GM19240 (cell line): ENCODE data around the gene CCDC97.
"Not testable (repeated sequence)": the region's sequence is repeated elsewhere in the genome, so short reads cannot be mapped to it uniquely, and the experiment has no call there.

Experiments used
- DNase-seq: peaks from one replicate; pipeline ENCODE4 v3.0.0; 2011; ENCODE audit warnings: low spot score; ENCODE audit not compliant: insufficient read length

CCDC97 gene

DNA sequence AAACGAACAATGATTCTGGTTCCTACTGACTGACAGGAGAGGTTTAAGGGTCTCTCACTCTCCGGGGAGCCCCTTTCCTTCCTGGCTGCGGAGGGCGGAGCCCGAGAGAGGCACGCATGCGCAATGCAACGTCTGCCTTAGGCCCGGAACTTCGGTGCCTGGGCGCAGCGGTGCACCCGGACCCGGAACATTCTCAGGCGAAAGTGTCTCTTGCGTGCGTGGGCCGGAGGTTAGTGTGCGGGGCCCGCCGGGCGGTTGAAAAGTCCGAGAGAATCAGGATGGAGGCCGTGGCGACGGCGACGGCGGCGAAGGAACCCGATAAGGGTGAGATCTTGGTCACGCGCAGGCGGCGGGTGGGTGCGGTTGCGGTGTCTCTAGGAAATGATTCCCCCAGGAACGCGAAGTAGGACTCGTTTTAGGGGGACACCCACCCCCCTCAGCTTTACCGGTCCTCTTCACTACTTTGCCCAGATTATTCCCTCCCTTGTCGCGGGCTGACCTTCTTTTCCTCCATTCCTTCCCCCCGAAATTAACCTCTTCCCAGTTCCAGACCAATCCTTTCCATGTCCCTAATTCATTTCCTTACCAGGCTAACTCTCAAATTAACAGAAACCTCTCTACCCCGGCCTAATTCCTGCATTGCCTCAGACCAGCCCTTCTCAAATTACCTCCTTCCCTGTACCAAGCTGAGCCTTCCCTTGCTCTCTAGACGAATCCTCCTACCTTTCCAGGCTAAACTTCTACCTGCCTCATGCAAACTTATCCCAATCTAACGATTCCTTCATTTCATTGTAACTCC is at the start of gene CCDC97:
Gene CCDC97, plus strand, starts transcription at position 140 of the 799 bp plus-strand sequence. Its CDS starts 139 bp downstream, at position 279.
- peak; percentile 90 for DNase-seq

DNA sequence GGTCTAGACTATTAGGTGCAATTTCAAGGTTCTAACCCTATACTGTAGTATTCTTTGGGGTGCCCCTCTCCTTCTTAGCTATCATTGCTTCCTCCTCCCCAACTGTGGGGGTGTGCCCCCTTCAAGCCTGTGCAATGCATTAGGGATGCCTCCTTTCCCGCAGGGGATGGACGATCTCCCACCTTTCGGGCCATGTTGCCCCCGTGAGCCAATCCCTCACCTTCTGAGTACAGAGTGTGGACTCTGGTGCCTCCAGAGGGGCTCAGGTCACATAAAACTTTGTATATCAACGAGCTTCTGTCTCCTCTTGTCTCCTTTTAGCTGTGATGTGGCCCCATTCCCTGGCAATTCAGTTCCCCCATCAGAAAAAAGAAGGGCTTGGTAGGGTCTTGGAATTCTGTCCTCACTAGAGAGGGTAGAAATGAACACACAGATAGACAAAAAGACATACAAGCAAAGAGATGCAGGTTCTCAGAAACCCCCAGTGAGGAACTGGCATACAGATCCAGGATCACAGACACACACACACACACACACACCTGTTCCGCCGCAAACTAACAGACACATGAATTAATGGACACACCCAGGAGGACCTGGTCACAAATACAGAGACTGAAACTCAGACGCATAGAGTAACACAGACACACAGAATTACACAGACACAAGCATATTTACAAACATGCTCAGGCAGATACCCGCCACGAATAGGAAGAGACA is 48.3 kb upstream of the CCDC97 start:
- DNase-seq: no peak

DNA sequence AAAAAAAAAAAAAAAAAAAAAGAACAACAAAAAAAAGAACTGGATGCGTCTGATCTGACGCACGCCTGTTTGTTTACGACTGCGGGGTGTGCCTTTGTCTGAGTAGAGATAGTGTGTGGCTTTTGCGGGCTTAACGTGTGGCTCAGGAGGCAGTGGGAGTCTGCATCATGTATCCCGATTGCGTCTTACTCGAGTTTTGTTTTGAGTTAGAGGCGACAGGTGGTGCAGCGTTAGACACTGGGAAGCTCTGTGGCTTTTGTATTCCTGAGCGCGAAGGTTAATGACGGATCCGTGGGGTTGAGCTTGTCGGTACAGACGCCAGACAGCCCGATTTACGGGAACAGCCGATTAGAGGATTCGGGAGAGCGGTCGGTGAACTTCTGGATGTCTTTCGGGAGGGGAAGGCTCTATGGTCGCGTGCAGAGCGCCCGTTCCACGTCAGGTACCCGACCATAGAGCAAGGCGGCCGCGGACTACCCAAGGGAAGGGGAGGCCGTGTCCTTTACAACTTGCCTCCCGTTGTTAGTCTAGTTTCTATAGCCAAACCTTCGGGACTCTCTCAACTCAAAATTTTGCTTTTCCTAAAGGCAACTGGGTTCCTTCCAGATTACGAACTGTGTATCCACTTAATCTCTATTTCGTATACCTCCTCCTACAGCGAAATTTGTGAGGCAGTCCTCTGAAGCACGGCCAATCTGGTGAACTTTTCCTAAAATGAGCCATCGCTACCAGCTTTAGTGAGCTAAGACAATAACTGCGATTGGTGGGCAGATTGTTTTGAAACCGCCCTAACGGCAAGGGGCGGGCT is 46.7 kb upstream of the CCDC97 start:
- DNase-seq: no peak

DNA sequence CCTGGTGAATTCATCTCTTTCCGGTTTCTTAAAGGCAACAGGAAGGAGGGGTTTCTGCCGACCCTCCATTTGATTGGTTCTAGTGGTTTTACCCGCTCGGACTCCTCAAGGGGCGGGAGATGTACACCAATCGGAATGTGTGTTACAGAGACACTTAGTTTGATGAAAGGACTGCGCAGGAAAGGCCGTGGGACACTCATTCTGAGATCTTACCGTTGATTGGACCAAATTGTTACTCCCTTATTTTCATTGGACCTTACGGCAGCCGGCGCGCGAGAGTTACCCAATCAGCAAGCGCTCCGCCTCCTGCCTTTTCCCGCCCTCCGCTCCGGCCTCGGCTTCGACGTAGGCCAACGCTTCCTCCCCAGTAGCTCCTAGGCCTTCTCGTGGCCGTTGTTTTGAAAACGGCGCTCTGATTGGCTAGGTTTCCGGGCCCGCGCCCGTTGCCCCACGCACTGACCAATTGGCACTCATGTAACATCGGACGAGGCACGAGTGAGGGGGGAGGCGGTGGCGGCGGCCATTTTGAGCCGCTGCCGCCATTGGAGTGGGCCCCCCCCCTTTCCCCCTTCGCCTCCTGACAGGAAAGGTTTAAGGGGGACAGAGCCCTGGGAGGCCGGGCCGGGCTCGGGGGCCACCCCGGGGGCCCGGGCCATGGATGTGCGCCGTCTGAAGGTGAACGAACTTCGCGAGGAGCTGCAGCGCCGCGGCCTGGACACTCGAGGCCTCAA is 46.0 kb upstream of the CCDC97 start, which contains the start of gene HNRNPUL1:
Gene HNRNPUL1, plus strand, starts transcription at position 523 of the 731 bp plus-strand sequence. Its CDS starts 132 bp downstream, at position 655.
- DNase-seq: peak; percentile 88

DNA sequence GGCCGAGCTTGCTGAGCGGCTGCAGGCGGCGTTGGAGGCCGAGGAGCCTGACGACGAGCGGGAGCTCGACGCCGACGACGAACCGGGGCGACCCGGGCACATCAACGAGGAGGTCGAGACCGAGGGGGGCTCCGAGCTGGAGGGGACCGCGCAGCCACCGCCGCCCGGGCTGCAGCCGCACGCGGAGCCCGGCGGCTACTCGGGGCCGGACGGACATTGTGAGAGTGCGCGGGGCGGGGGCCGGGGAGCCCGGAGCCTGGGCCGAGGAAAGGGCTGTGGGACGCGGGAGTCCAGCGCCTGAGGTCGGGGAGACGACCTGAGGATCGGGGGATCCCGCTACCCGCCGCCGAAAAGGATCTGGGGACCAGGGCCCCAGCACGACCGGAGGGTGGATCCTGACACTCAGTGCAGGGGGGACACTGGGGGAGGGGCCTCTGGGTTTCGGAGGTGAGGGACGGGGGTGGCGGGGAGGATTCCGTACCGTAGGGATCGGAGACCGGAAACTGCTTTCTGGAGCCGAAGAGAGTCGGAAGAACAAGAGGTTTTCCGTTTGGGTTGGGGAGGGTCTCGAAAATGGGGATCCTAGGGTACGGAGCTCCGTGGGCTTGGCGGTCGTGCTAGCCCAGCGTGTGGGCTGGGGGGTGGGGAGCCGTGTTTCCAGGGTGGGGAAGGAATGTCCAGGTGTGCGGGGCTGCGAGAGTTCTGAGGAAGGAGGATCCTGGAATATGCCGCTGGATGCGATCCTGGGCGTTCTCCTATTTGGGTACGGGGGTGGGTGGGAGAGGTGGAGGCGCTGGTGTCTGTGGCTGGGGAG is 45.2 kb upstream of the CCDC97 start:
- DNase-seq: no peak

DNA sequence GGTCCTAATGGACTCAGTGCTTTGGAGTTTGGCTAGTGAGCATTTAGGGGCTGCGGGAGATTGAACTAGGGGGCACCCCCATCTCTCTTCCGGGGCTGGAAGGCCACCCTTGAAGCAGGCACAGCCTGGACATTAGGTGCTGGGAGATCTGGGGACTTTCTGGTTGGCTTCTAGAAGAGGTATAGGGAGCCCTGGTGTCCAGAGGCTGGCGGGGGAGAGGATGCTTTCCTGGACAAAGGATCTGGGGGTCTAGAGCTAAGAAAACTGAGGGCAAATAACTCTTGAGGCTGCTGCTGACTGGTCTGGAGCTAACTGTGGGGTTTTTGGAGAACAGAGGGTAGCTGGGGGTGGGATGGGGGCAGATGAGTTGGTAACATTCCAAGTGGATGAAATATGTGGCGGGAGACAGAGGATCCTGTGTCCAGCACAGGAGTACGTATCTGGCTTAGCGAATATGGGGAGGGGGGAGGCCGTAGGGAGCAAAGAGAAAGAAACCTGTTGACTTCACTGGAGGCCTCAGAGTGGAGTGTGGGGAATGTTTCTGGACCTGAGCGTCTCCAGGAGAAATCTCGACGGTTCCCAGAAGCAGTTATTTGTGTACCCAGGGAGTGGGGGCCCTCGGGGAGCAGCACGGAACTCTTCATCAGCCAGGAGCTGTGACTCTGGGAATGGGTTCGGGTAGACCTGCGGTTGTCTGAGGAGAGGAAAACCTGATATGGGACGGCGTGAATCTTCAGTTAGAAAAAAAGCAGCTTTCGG is 44.4 kb upstream of the CCDC97 start:
- DNase-seq: no peak

DNA sequence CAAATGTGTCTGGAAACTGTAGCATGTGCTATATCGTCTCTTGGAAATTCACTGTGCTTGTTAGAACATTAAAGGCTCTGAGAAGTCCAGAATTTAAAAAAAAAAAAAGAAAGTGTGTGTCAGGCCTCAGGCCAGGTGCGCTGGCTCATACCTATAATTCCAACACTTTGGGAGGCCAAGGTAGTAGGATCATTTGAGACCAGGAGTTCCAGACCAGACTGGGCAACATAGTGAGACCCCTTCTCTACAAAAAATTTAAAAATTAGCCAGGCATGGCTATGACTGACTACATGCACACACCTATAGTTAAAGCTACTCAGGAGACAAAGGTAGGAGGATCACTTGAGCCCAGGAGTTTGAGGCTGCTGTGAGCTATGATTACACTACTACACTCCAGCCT is 40.9 kb upstream of the CCDC97 start:
- DNase-seq: no peak

DNA sequence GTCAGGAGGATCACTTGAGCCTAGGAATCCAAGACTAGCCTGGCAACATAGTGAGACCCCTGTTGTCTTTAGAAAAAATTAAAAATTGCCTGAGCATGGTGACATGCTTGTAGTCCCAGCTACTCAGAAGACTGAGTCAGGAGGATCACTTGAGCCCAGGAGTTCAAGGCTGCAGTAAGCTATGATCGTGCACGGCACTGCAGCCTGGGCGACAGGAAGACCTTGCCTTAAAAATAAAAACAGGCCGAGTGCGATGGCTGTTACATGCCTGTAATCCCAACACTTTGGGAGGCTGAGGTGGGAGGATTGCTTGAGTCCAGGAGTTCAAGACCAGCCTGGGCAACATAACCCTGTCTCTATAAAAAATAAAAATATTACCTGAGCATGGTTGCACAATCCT is 40.4 kb upstream of the CCDC97 start:
- DNase-seq: no peak

DNA sequence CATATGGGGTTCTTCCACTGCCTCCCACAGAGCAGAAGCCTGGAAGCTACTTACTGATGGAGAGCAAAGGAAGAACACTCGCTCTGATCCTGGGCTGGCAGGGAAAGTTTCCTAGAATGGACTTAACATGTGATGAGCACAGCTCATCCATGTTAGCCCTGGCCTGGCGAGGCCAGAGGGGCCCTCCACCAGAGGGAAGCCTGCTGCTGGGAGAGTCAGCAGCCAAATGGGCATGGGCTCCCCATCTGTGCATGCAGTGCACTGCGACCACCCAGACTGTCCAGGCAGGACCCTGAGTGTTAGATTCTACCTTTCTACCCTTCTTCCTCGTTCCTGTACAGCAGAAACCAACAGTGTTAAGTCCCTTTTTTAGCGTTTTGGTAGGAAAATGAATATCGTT is 36.9 kb upstream of the CCDC97 start:
- no peak for DNase-seq

DNA sequence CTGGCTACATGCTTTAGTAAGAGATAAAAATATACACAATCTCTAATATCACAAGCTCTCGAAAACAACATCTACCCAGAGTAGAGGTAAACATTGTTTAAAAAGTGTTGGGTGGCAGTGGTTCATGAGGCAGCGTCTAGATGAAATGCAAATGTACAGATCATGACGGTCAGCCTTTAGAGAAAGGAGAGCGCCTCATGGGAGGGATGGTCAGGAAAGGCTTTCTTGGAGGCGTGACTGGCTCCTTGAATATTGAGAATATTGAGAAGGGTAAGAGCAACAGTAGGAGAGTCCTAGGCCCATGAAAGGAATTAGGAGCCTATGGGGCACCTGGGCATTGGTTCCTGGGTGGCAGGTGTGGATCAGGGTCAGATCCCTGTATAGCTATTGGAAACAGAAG is 35.2 kb upstream of the CCDC97 start:
- DNase-seq: no peak

DNA sequence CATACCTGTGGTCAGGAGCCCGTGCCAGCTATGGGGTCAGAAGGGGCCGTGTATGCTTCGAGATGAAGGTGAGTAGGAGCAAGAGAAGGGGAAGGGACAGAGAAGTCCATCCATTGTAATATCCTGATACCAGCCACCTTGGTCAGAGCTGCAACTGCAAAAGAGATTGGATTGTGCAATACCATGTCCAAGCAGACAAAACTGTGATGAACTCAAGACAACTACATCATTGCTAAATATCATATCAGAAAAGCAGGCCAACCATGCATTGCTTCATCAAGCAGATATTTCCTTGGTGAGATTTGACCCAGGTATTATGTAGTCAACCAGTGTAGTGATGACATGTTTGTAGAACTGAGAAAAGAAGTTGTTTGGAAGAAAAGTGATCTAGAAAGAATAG is 33.7 kb upstream of the CCDC97 start:
- DNase-seq: no peak

DNA sequence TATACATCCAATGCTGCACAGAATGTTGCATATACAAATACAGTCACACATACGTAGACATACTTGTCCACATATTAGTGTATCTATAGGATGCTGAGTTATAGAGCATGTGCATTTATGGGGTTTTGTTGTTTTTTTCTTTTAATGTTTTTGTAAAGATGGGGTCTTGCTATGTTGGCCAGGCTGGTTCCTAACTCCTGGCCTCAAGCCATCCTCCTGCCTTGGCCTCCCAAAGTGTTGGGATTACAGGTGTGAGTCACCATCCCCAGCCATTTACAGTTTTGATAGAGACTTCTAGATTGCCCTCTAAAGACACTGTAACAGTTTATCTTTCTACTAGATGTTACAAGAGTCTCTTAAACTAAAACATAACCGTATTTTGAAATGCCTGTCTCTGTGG is 31.5 kb upstream of the CCDC97 start:
- DNase-seq: no peak

DNA sequence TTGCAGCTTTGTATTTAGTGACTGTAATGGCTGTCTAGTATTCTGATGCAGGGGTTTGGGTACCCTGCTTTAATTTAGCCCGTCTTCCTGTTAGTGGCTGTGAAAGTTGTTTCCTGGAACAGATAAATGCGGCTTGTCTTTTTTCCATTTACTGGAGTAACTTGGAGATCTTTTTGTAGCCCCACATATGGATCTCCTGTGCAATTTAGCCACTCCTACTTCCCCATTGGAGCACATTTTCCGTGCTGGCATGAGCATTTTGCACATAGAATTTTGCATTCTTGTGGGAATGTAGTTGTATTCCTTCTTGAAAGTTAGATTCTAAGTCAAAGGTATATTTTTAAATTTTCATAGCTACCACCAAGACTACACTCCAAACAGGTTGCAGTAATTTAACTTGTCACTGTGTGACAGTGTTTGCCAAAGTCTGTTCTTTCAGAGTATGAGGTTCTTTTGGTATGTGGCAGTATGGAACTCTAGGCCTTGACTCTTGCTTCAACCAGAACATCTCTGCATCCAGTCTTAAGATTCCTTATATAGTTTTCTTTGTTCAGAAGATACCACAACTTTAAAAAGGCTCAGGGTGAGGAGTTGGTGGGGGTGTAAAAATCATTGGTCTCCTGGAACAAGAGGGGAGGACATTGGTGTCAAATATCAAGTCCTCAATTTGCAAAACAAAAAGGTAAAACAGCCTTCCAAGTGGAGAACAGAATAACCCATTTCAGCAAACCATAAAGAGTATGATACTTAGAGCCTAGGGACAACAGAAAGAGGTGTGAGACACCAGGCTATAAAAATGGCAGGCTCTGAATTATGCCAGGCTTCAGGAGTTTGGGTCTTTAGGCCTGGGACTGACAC is 21.1 kb upstream of the CCDC97 start:
- DNase-seq: no peak

DNA sequence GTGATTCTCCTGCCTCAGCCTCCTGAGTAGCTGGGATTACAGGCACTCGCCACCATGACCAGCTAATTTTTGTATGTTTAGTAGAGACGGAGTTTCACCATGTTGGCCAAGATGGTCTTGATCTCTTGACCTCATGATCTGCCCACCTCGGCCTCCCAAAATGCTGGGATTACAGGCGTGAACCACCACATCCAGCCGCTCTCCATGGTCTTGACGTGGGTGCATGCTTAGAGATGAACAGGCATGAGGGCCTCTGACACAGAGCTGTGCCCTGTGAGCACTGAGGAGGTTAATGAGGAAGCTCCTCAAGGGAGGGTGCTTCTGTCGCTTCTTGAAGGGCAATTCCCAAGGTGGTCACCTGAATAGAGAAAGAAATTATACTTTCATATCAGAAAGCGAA is 20.2 kb upstream of the CCDC97 start:
- not testable (repeated sequence) for DNase-seq

DNA sequence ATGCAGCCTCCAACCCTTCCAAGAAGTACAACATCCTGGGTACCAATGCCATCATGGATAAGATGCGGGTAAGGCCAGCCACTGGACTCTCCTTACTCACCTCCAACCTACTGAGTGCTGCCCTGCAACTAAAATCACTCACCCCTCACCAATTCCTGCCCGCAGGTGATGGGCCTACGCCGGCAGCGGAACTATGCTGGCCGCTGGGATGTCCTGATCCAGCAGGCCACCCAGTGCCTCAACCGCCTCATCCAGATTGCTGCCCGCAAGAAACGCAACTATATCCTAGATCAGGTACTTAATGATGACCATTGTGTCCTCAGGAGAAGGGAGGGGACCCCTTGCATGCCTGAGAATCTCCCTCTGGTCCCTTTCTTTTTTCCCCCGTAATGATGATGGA is 15.6 kb upstream of the CCDC97 start:
- no peak for DNase-seq

DNA sequence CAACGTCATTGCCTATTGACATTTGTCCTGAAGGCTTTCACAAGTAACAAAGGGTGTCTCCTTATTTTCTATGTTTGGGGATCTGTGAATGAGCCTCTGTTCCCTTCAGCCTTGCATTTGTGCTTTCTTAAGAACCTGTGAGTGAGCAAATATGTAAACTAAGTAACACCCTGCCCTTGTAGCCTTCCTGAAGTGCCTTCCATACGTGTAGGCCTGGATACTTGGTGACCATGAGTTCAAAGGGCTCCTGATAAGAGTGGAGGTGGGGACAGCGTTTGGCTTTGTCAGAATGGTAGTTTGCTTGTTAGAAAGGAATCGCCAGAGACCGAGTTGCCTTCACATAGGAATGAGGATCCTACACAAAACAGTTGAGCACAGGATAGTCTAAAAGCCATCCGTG is 14.5 kb upstream of the CCDC97 start:
- DNase-seq: no peak

DNA sequence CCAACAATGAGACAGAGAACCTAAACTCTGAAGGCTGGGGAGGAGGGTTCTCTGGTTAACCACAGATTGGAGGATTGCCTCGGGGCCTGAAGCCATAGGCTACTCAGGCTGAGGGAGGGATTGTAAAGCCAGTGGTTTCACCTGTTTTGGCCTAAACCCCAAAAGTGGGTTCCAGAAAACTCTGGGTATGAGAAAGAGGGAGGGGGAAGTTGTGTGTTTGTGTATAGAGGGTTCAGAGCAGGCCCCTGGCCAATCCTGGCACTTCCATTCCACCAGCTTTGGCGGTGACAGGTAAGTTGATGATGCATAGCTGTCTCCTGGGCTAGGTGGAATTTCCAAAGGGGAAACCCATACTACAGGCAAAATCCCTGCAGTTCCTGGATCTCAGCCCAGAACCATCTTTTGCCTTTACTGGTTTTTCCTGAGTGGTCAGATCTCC is 13.5 kb upstream of the CCDC97 start:
- DNase-seq: no peak

DNA sequence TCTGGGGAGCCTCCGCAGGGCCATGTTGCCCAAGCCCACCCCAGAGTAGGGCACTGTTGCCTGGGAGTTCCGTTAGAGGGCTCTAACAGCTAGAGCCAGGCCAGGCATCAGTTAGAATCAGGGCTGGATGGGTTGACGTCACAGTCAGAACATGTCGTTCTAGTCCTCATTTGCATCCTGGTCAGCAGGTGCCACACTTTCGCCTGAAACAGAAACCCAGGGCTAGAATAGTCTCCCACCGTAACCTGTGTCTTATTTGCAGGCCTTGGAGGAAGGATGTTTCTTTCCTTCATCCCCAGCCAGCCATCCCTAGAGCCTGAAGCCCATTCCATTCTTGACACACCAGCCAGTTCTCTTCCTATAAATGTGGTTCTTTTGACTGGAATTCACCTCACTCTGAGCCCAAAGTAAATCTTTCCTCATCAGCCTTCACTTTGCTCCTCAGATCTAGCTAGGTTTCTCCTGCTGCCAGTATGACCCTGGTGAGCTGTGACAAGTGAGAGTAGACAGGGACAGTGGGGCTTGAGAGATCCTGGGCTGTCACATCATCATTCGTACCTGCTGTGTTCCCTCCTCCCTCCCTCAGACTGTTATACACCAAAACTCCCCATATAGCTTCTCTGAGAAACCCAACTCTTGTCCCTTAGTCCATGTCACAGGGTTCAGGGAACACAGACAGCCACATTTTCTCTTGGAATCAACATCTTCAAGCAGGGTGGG is 12.2 kb upstream of the CCDC97 start:
- peak; percentile 94 for DNase-seq
